Muscle of arm (tissue), 12 donors: Measurements from ENCODE around the gene ACOXL. TPM values are rescaled to one million over a fixed set of nuclear protein-coding genes. Genes with fewer than 3 reads are reported as not detected.

Experiments
- DNase-seq: peaks from one replicate; pipeline ENCODE4 v3.0.0-alpha.2; 2013
- polyA plus RNA-seq, 12 donors: library from polyadenylated mRNA; unstranded; fragments of 120-200 nt; gene quantifications; one replicate each; pipeline ENCODE4 v1.2.1, GENCODE V29; 2013; ENCODE audit not compliant: insufficient read length in 12 of 12

ACOXL gene
- polyA plus RNA-seq, 12 donors, result 0.12 to 0.71 (median 0.27) TPM; not detected in 4

DNA sequence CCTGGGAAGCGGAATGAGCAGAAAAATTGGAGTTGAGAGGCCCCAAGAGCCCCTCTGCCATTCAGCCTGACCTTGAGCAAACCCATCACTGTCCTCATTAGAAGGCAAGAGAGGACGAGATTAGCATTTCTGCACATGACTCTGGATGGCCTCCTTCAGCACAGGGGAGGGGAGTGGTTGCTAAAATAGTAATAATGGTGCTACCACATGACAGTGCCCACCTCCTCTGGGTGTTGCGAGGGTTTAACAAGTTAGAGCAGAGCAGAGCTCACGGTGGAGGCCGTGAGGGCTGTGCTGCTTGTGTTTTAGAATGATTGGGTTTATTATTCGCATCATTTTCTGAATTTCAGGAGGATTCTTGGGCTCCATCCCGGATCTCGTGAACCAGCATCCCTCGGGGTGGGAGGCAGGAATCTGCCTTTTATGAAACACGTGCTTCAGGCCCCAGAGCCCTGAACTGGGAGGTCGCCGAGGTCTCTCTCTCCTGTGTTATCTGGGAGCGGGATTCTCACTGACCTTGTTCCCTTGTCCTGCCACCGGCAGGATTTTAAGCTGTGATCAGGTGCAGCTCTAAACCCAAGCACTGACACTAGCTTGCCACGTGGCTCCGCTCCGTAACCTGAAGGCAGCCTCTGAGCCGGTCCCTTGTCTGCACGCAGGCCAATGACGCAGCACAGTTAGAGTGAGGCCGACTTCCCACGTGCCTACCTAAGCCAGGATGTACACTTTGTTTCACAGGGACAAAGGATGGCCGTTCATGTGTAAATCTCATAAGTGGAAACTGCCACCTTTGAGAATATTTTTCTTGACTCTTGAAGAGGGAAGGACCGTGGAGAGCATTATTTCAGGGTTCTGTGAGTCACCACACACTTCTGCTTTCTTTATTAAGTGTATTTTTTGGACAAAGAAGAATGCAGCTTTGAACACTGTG lies 142.3 kb downstream of the ACOXL start:
- DNase-seq, result no peak

DNA sequence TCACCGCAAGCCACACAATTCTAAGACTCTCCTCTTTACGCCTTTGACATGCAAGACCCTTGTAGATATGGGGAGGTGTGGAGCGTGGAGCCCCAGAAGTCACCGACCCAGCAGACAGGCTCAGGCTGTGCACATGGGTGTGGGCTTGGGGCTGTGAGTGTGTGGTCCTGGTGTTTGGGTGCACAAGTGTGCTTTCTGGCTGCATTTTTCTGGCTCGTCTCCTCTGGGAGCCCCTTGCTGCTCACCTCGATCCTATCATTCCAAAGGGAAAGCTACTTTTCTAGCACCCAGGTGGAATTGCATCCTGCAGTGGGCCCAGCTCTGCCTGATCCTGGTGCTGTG lies 143.0 kb downstream of the ACOXL start:
- no peak for DNase-seq

DNA sequence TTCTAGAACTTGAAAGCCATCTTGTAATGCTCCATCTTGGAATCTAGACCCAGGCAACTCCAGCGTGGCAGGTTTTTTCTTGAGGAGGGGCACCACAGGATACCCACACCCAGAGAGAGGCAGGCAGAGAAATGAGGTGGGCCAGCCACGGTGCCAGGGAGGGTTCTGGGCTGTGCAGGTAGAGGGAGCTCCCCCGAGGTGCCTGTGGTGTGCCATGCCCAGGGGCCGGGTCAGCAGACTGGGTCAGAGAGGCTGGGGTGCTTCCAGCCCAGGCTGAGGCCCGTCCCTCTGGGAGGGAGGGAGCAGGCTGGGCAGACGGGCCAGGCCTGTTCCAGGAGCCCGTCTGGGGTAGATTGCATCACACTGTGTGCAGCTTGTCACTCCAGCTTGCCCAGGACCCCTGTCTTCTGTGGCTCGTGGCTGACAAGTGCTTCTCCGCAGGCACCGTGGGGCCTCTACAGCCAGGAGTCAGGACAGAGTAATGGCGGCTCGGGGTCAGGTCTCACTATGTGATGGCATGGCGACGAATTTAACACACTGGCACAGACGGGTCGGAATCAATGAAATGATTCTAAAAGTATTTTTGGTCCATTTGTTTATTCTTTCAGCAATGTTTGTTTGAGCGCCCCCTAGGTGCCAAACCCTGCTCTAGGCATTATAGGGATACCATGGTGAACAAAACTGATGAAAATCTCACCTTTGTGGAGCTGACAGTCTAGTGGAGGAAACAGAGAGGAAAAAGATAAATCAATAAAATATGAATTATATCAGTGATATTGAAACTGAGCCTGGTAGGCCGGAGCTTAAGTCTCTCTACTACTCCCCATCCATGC lies 144.0 kb downstream of the ACOXL start:
- no peak for DNase-seq

DNA sequence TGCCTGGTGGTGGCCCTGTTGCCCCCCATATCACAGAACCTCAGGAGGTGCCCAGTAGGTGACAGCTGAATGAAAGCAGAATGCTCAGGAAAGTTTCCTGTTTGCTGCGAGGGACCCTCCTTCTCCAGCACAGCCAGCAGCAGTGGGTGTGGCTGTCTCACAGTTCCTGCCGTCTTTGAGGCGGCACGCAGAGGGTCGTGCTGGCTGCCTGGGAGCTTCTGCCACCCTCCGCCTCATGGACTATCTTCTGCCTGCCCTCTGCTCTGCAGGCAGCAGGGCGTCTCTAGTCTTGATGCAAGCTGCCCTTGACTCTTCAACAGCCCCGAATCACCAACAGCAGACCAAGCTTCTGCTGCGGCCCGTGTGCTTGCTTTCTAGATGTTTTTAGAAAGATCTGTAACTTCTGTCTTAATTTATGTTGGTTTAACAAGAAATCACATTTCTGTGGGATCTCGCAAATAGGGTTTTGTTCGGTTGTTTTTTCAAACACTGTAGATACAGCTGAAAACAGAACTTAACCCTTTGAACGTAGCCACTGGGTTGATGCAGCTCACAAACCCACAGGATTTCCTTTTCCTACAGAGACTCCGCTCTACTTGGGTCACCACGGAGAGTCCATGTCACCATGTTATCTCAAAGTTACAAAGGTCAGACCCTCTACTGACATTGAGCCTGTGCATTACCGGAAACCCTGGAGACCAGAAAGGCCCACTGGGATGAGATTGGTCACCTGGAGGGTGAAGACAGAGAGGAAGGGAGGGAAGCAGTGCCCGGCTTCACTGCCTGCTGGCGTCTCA lies 144.9 kb downstream of the ACOXL start:
- DNase-seq, result no peak

DNA sequence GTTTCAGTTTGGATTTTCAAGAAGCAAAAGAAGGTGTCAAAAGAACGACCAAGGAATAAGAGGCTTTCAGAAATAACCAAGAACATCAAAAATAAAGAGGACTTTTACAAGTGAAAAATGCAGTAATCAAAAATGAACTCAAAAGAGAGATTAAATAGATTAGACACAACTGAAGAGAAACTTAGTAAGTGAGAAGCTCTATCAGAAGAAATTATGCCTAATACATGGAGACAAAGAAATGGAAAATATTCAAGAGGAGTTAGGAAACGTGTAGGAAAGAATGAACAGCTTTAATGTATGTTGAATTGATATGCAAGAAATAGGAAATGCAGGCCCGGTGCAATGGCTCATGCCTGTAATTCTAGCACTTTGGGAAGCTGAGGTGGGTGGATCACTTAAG lies 145.8 kb downstream of the ACOXL start:
- DNase-seq, result no peak

DNA sequence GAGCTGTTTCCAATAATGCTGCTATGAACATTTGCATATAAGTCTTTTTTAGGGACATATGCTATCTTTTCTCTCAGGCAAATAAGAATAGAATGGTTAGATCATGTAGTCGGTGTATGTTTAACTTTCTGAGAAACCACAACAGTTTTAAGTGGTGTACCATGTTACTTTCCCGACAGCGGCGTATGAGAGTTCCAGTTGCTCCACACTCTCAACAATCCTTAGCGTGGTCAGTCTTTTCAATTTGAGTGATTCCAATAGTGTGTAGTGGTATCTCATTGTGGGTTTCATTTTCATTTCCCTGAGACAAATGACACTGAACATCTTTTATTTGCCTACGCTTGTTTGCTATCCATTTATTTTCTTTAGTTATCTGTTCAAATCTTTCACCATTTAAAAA lies 149.5 kb downstream of the ACOXL start:
- no peak for DNase-seq

DNA sequence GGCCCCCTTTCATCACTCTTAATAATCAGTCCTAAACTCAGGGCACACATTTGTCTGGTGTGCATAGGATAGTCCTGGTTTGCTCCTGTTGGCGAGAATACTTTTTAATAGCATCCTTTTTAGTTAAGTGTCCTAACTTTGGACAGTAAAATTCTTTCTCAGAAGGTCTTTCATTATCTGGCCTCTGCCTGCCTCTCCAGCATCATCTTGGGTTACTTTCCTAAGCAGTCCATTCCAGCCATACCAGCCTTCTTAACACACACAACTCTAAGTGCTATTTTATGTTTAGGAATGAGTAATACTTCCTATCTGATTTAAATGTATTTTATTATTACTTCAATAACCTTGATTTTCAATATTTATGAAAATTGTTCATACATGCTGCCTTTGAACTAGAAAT lies 151.0 kb downstream of the ACOXL start:
- DNase-seq, result no peak

DNA sequence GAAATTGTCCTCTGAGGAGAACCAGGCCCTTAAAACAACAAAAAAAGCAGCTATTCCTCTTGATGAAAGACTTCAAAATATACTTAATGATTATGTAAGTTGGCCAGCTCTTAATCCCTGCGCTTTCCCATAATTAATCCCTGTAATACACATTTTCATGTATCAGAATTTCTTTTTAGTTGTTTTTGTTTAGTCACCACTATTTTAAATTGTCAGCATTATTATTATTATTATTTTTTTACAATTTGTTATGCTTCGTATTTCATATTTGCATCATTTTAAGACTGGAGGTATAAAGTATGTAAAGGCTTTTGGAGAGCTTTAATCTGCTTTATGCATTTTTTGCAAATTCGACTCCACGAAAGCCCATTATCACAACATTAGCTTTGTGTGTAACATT lies 152.9 kb downstream of the ACOXL start:
- no peak for DNase-seq

DNA sequence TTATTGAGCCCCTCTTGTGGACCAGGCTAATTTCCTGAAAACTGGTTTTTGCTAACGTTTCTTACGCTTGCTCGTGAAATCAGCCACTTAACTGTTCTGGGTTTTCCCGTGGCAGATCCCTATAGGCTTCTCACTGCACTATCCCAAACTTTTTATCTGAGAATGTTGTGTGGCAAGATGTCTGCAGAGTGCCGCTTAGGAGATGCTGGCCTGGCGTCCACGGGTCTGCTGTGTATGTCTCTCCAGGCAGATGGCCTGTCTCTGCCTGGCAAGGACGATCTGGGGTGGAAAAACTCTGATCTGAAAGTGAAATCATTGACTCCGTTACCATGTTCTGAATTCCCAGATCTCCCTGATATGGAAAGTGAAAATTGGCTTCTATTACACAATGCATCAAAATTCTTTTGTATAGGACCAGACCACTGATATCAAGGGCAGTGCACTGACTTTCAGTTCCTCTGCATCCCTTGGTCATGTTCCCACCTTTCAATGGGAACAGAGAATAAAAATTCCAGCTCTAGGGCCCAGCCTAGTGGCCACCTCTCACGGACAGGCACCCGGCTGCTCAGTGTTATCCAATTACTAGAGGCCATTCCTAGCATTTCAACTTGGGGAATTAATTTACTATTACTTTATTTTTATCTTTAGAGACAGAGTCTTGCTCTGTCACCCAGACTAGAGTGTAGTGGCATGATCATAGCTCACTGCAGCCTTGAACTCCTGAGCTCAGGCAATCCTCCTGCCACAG lies 154.6 kb downstream of the ACOXL start:
- no peak for DNase-seq

DNA sequence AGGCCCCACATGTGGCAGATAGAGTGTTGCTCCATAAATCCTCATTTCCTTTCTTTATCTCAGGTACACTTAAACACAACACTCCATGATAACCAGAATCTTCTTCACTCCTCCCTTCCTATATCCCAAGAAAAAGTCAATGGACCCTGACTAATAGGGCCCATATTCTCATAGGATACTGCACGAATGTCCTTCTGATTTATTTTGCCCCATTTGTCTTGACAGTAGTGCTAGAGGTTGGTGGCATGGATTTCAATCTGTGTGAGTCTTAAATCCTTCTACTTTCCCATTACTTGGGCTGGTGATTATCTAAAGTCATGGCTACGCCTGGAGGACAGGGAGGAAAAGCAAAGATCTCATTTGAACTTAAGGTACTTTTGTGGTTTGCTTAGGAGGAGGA lies 156.0 kb downstream of the ACOXL start:
- no peak for DNase-seq

DNA sequence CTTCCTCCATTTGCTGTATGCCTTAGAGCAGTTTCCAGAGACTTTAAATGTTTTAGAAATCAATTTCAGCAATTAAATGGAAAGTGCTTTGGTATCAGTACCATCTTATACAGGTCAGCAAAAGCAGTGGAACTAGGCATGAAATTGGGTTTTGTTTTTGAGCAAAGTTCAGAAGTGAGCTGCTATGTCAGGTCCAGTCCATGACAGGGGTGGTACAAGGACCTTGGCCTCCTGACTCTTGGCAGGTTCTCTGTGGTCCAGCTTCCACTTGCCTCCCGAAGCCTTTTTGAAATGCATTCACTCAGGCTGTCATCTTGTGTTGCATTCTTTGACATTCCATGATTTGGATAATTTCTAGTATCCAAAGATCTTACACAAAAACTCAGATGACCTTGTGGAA lies 159.3 kb downstream of the ACOXL start:
- DNase-seq, result no peak

DNA sequence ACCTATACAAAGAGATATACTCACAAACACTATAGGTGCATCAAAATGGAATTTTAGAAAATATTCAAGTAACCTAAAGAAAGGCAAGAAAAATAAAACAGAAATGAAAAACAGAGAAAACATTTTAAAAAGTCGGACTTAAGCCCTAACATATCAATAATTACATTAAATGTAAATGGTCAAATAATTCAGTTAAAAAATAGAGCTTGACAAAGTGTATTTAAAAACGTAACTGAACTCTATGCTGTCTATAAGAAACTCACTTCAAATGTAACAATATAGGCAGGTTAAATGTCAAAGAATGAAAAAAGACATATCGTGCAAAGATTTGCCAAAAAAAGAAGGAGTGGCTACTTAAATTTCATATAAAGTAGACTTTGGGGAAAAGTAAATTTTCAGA lies 163.9 kb downstream of the ACOXL start:
- DNase-seq, result no peak

DNA sequence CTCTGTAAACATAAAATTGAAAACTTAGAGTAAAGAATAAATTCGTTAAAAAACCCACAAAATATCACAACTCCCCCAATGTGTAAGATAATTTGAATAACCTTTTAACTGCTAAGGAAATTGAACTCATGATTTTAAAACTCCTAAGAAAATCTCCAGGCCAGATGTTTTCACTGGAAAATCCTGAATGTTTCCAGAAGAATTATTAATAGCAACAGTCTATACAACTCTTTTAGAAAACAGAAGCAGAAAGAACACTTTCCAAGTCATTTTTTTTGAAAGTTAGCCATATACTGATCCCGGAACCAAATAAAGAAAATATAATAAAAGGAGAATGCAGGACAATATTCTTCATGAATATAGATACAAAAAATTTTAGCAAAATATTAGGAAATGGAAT lies 165.6 kb downstream of the ACOXL start:
- DNase-seq, result peak; percentile 71

DNA sequence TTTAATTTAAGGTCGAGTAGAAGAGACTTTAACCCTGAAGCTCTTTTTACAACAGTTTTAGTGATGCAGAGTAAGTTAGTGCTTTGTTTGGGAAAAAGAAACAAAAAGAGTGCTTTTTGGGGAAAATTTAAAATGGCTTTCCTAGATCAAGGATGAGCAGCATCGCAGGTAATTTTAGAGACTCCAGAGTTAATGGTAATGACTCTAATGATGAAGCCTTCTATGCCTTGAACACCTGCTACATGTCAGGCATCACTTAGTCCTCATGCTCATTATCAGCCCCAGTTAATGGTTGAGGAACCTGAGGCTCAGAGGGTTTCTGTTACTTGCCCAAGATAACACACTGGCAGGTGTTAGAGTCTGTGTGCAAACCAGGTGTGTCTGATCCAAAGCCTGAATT lies 167.8 kb downstream of the ACOXL start:
- no peak for DNase-seq

DNA sequence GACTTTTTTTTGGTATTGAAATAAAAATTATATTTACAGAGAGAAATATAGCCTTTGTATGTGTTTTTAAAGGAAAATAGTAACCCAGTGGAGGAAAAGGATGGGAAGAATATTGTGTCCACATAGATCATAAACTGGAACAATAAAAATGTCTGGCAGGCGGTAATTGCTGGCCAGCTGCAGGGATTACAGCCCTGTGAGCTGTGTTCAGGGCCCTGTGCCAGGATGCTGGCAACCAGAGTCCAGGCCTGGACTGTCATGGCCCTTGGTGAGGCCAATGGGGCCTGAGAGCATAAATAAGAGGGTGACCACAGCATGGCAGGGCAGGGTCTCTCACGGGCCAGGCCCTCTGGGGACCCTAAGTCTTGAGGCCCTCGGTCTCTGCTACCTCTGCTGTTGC lies 171.2 kb downstream of the ACOXL start:
- DNase-seq, result peak; percentile 45

DNA sequence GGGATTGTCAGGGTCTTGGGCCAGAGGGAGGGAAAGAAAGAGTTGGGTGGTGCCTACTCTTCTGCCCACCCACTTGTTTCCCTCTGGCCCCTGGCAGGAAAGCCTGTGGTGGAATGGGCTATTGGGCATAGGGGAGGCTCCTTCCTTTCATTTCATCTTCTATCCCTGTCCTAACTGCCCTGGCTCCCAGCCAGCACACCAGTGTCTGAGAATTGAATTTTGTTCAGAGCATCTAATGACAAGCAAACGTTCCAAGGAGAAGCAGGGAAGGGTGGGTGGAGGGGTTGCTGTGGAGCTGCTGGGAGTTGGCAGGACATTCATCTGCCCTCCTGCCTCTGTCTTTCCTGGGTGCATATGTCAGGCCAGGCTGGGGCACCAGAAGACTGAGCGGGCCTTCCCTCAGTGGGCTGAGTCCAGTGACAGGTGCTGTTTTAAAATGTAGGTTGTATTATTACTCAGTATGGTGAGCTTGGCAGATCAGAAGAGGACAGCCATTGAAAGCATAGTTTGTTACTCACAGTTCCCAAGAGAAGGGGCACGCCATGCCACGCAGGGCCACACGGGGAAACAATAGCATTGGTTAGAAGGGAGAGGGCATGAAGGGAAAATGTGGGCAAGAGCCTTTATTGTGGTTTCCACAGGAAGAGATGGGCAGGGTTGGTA lies 171.9 kb downstream of the ACOXL start:
- DNase-seq, result no peak

DNA sequence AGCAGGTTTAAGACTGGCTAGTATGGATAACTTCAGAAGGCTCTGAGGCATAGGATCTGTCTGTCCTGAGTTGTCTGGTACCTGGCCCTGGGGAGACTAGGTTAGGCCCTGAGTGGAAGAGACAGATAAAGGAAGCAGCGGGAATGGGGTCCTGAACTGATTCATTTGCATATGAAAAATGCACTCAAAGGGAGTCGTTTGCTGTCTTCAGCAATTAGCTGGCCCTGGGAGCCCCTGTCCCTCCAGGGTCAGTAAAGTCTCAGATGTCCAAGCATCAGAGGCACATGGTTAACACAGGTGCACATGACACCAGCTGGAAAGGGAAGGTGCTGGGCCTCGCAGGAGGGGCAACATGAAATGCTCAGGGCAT lies 172.4 kb downstream of the ACOXL start:
- no peak for DNase-seq

DNA sequence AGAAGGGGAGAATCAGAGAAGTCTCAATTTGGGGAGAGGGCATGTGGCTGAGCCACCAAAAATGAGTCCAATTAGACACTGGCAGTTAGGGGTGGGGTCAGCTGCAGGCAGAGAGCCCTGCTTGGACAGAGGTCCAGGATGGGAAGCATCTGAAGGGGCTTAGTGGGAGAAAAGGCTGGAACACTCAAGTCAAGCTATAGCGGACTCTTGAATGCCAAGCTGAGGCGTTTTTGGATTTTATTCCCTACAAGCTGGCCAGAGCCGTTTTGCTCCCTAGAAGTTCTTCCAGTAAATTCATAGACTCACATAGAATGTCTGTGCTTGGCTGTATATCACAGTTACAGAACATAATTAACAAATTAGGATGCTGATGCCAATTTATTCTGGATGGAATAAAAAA lies 172.8 kb downstream of the ACOXL start:
- DNase-seq, result no peak

DNA sequence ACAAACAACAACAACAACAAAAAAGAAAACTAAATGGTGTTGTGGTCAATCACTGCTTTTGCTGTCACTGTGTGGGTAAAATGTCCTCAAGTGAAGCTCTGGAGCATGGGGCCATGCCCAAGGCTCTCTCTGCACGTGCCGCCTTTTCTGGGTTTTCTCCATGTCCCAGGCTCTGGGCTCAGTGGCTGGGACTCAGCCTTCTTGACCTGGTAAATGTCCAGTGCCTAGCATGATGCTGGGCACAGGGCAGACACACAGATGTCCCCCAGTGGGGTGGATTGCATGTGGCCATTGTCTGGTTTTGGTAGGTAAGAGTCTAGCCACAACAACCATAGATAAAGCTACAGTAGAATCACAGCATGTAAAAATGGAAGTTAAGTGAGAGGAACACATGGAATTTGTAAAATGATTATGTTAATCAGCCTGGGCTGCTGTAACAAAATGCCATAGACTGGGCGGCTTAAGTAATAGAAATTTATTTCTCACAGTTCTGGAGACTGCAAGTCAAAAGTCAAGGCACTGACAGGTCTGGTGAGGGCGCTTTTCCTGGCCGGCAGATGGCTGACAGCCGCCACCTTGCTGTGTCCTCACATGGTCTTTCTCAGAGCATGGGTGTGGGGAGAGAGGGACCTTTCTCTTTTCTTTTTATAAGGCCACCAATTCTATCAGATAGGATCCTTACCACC lies 174.4 kb downstream of the ACOXL start:
- no peak for DNase-seq

DNA sequence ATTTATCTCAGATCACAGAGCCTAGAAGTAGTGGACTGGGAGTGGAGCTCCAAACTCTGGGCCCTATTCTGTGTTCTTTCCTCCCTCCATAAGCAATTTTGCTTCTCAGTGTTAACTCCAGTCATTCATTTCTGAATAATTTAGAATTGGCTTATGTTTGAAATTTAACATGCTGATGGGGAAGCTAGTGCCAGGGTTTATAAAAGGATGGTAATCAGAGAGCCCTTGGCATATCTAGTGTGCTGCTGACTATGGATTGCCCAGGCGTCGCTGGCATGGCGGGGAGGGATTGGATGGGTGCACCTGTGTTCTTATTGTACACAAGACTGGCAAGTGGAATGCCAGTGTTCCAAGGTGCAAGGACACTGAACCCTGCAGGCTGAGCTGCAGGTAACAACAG lies 177.1 kb downstream of the ACOXL start:
- DNase-seq, result no peak
